Karpas-422 (cell line): Measurements from ENCODE around the gene CALHM3. TPM values are rescaled to one million over a fixed set of nuclear protein-coding genes. Genes with fewer than 3 reads are reported as not detected.

Source experiments
- DNase-seq: peaks from one replicate; pipeline ENCODE4 v3.0.0-alpha.2; 2015
- H2AFZ ChIP-seq: fragments of 200-600 bp; sonication (generic); 2 replicates; pipeline ENCODE4 v1.6.1; 2014; ENCODE audit warnings: antibody characterized with exemption, low read length, mixed read lengths
- H3K27ac ChIP-seq: fragments of 200-600 bp; sonication (generic); 2 replicates; pipeline ENCODE4 v1.5.1; 2014; ENCODE audit warnings: mild to moderate bottlenecking, low read length, moderate library complexity
- H3K27me3 ChIP-seq: fragments of 200-600 bp; sonication (generic); 2 replicates; pipeline ENCODE4 v1.6.1; 2014; ENCODE audit warnings: low read length, mixed read lengths
- H3K36me3 ChIP-seq: fragments of 200-600 bp; sonication (generic); 2 replicates; pipeline ENCODE4 v1.6.1; 2014; ENCODE audit warnings: low read length, mixed read lengths; ENCODE audit not compliant: insufficient read depth
- H3K4me1 ChIP-seq: fragments of 200-600 bp; sonication (generic); 2 replicates; pipeline ENCODE4 v1.6.1; 2014; ENCODE audit warnings: mild to moderate bottlenecking, low read length, mixed read lengths
- H3K4me2 ChIP-seq: fragments of 200-600 bp; sonication (generic); 2 replicates; pipeline ENCODE4 v1.6.1; 2014; ENCODE audit warnings: low read length, low read depth, mild to moderate bottlenecking; ENCODE audit not compliant: poor library complexity, severe bottlenecking
- H3K4me3 ChIP-seq: fragments of 200-600 bp; sonication (generic); 2 replicates; pipeline ENCODE4 v1.5.1; 2014; ENCODE audit warnings: mild to moderate bottlenecking, antibody characterized with exemption, low read length, mixed read lengths
- H3K79me2 ChIP-seq: fragments of 200-600 bp; sonication (generic); 2 replicates; pipeline ENCODE4 v1.6.1; 2014; ENCODE audit warnings: mild to moderate bottlenecking, low read length, mixed read lengths
- H3K9ac ChIP-seq: fragments of 200-600 bp; sonication (generic); 2 replicates; pipeline ENCODE4 v1.6.0; 2014; ENCODE audit warnings: low read length
- H3K9me2 ChIP-seq: fragments of 200-600 bp; sonication (generic), shearing (Covaris generic); replicated peaks from 2 replicates; pipeline ENCODE4 v1.6.0; 2014; ENCODE audit warnings: mild to moderate bottlenecking, low read length, moderate library complexity; ENCODE audit not compliant: insufficient read depth
- H3K9me3 ChIP-seq: fragments of 300-700, 200-600 bp; sonication (generic); 2 replicates; pipeline ENCODE4 v1.6.1; 2014; ENCODE audit warnings: low read length, mixed read lengths
- H4K20me1 ChIP-seq: fragments of 200-600 bp; sonication (generic); 2 replicates; pipeline ENCODE4 v1.6.1; 2014; ENCODE audit warnings: mild to moderate bottlenecking, antibody characterized with exemption, low read length, low read depth; ENCODE audit not compliant: insufficient read depth
- total RNA-seq: library from RNA; depleted of rRNA; stranded (reverse); fragments of >200 nt; shearing (Covaris generic); gene quantifications from 2 replicates; pipeline ENCODE4 v1.2.3, GENCODE V29; 2014; ENCODE audit warnings: low replicate concordance

CALHM3 gene
- total RNA-seq, 1 experiment from 2014 or later = 0.30 TPM

DNA sequence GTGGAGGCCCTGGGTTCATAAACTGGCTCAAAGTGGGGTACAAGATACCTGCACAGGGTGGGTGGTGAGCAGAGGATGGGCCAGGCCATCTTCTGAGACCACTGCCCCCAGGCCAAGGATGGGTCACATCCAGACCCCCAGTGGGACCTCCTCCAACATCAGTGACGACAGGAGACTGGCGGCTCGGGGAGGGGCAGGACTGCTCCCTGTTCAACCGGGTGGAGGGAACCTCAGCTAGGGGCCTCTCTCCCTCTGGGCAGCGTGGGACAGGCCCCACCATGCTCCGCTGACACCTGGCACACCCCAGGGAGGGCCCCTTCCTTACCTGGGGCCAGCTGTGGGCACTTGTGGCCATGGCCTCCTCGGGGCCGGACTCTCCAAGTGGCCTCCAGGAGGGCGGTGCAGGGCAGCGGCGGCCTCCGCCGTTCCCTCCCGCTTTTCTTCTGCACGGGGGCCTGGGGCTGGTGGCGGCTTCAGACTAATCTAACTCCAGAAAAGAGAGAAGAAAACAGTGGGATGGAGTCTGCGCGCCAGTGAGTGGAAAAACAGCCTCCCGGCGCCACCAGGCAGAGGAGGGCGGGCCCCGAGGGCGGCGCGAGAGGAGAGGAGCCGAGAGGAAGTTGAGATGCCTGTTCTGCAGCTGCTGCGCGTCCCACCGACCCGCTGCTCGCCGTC is 27.1 kb downstream of the CALHM3 start, which contains the start of gene CALHM2:
Gene CALHM2, minus strand, starts transcription at position 540 of the 675 bp plus-strand sequence. CDS start 2,429 bp downstream, outside the sequence.
- Histone ChIP-seq H3K36me3 (no peaks in the 10 kb centered on the region), H3K9ac (no peak within 1 kb of the TSS), H3K4me3 (no peak within 1 kb of the TSS), H3K4me2 (no peak within 1 kb of the TSS), H3K4me1 (peaks cover 4% of the 10 kb centered on the region), H2AFZ (no peak within 1 kb of the TSS), H4K20me1 (no peaks in the 10 kb centered on the region), H3K27me3 (no peaks in the 10 kb centered on the region), H3K9me2 (no peaks in the 10 kb centered on the region), H3K79me2 (no peaks in the 10 kb centered on the region), H3K9me3 (no peaks in the 10 kb centered on the region), H3K27ac (no peak within 1 kb of the TSS)
- no peak for DNase-seq

DNA sequence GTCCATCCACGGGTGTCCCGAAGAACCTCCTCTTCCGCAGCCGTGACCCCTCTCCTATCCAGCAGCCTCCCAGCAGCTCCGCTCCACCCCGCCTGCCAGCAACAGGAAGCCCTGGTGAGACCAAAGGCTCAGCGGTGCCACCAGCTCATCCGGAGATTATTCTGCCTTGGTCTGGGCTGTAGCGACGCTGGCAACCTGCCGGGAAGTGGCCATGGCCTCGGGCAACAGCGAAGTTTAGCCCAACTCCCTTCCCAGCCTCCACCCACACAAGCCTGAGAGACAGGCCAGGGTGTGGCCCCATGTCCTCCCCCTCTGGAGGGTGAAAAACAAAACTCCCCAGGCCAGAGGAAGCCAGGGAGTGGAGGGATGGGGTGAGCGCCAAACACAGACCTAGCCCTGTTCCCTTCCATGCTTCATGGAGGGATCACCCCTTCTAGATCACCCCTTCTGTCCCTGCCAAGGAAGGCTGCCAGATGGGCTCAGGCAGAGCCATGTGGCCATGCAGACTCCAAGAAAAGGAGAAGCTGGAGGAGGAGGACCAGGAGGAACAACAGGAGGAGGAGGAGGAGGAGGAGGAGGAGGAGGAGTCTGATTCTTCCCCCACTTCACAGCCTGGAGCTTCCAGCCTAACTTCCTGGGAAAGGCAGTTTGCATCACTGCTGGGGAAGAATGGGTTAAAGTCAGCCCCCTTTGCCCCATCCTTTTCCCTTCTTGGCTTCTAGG is 27.8 kb downstream of the CALHM3 start:
- H3K36me3 ChIP-seq = 0 out of 2 replicates have a peak, but pooled peaks cover under 1% of the 10 kb centered on the region
- H3K4me1 ChIP-seq = no peaks in the 10 kb centered on the region
- H4K20me1 ChIP-seq = no peaks in the 10 kb centered on the region
- no peaks in the 10 kb centered on the region for H3K79me2 ChIP-seq
- H3K9me3 ChIP-seq = no peaks in the 10 kb centered on the region
- no peak overlapping the region for H3K9ac ChIP-seq
- H3K4me2 ChIP-seq = no peak overlapping the region
- H3K9me2 ChIP-seq = no peaks in the 10 kb centered on the region
- H3K27me3 ChIP-seq = no peaks in the 10 kb centered on the region
- no peak for DNase-seq
- no peak overlapping the region for H2AFZ ChIP-seq
- H3K4me3 ChIP-seq = no peak overlapping the region
- no peak overlapping the region for H3K27ac ChIP-seq

DNA sequence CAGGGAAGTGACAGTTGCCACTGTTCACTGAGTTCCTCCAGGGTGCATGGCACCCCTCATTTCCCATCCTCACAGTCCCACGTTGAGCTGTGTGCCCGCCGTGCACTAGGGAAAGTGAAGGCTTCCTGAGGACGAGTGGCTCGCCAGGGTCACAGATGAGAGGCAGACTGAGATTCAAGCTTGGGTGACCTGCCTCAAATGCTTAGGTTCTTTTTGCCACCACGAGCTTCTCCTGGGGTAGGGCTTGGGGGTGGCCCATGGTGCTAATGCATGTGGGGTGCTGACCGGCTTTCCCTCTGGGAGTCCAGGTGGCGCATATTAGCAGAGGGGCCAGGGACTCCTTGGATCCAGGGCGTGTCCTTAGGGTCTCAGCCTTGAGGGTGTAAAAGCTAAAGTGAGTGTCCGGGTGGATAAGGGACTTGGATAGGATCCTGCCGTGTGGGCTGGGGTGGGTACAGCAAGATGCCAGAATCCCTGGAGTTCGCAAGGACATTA is 28.8 kb downstream of the CALHM3 start:
- Histone ChIP-seq H3K27ac (no peak overlapping the region), H3K4me1 (no peaks in the 10 kb centered on the region), H3K9ac (no peak overlapping the region)

DNA sequence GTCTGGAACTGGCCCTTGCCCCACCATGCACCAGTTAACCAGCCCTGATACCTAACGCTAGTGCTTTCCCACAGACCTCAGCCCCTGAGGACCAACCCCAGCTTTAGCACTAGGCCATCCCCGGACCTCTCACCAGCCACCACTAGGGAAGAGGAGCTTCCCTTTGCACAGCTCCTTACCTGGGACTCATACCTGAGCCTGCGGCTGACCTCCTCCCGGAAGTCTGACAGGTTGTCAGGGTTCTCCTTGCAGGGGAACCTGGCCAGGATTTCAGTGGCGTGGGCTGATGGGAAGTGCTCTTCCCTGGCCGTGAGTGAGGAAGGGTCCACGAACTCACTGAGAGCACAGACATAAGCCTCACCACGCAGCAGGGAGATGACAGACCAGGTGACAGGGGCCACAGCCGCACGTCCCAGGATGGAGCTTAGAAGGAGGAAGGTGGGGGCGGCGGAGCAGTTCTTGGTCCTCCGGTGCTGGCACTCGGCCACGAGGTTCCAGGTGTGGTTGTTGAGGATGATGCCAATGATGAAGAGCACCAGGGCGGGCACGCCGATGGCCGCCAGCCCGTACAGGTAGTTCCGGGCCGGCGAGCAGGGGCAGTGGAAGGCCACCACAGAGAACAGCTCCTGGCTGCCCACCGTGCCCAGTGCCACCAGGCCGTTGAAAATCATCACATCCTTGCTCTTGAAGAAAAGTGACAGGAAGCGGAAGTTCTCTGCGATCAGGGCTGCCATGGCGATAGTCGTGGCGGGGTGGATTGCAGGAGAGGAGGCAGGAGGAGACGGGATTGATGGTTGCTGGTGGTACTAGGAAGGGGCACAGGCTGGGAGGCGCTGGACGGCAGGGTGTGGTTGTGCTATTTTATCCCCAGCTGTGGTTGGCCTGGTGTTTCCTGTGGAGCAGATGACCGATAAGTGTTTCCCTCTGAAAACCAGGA is 29.6 kb downstream of the CALHM3 start:
- H3K9ac ChIP-seq = no peak overlapping the region
- H3K4me2 ChIP-seq = no peak overlapping the region
- H3K36me3 ChIP-seq = peaks cover 13% of the 10 kb centered on the region
- H3K4me1 ChIP-seq = no peaks in the 10 kb centered on the region
- H3K9me3 ChIP-seq = no peaks in the 10 kb centered on the region
- H3K27ac ChIP-seq = no peak overlapping the region
- DNase-seq = no peak
- H3K9me2 ChIP-seq = no peaks in the 10 kb centered on the region
- H3K27me3 ChIP-seq = no peaks in the 10 kb centered on the region
- H4K20me1 ChIP-seq = no peaks in the 10 kb centered on the region
- no peaks in the 10 kb centered on the region for H3K79me2 ChIP-seq
- H3K4me3 ChIP-seq = no peak overlapping the region
- no peak overlapping the region for H2AFZ ChIP-seq

More for the DNA sequence above, 28.8 kb downstream of the CALHM3 start:
- no peak for DNase-seq
- Histone ChIP-seq H3K4me2 (no peak overlapping the region), H3K4me3 (no peak overlapping the region), H3K27me3 (no peaks in the 10 kb centered on the region), H4K20me1 (no peaks in the 10 kb centered on the region), H3K9me2 (no peaks in the 10 kb centered on the region), H3K36me3 (peaks cover 7% of the 10 kb centered on the region), H3K9me3 (no peaks in the 10 kb centered on the region), H2AFZ (no peak overlapping the region), H3K79me2 (no peaks in the 10 kb centered on the region)

DNA sequence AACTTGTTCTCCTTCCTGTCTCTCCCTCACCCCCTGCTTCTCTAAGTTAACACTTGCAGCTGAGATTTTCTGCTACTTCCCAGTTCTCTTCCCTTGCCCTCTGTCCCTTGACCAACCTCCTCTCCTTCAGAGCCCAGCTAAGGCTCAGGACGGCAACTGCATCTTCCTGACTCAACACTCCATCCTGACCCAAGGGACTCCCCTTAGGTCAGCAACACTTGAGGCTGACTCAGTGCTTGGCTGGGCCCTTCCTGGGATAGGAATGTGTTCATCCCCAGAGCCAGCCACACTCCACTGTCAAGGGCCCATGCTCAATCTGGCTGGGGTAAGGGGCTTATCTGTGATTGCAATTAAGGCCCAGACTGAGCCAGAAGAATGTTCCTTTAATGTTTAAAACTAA is 30.3 kb downstream of the CALHM3 start:
- Histone ChIP-seq H2AFZ (no peak overlapping the region), H3K27me3 (no peaks in the 10 kb centered on the region), H3K4me1 (no peaks in the 10 kb centered on the region), H3K4me2 (no peak overlapping the region), H4K20me1 (no peaks in the 10 kb centered on the region), H3K9ac (no peak overlapping the region), H3K36me3 (peaks cover 16% of the 10 kb centered on the region), H3K9me2 (no peaks in the 10 kb centered on the region), H3K79me2 (no peaks in the 10 kb centered on the region), H3K9me3 (no peaks in the 10 kb centered on the region), H3K4me3 (no peak overlapping the region), H3K27ac (no peak overlapping the region)
- no peak for DNase-seq

DNA sequence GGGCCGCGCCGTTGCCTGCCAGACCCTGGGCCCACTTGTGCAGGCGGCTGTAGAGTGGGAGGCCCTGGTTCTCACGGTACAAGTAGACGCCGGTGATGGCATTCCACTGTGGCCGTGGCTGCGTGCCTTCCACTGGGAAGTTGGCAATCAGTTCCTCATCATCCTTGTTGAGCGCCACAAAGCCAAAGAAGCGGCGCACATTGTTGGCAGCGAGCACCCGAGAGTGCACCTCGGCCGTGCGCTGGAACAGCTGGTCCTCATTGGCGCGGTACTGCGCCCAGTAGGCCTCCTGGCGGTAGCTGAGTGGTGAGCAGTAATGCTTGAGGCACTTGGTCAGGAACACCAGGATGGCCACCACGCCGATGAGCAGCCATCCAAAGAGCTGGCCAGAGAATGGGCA is 31.9 kb downstream of the CALHM3 start:
- DNase-seq = no peak
- Histone ChIP-seq H3K9ac (no peak overlapping the region), H3K79me2 (no peaks in the 10 kb centered on the region), H3K36me3 (peaks cover 18% of the 10 kb centered on the region), H3K9me2 (no peaks in the 10 kb centered on the region), H3K27ac (no peak overlapping the region), H2AFZ (no peak overlapping the region), H3K4me2 (no peak overlapping the region), H4K20me1 (no peaks in the 10 kb centered on the region), H3K4me1 (no peaks in the 10 kb centered on the region), H3K9me3 (no peaks in the 10 kb centered on the region), H3K27me3 (no peaks in the 10 kb centered on the region), H3K4me3 (no peak overlapping the region)

DNA sequence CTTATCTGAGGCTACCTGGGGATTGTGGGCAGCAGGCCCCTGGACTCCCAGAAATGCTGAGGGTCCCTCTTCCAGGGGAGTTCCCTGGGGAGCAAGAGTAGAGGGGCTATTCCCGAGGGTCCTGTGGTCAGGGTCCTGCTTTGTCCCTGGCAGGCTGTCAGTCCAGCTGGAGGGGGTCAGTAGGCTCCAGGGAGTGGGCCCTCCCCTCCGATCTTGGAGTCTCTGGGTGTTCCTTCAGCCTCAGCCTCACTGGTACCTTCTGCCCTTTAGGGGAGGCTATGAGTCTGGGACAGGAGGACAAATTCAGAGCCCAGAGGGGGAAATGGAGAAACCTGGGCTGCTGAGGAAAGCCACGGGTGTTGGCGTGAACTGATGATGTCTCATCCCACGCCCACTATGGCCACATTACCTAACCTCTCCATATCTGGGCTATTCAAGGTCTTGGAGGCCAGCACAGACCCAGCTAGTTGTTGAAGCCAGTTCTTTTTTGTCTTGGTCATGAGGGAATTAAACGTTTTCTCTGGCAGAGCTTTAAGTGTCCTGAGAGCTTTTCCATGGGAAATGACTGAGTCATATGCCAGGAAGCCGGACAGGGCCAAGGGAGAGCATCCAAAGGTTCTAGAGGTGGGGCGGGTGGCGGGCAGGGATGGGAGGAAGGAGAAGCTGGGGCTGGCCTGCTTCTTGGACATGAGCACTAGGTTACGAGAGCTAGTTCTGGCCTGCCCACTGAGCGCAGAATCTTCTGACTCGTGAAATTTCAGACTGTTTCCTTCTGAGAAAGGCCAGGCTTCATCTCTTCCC is 33.1 kb downstream of the CALHM3 start:
- Histone ChIP-seq H3K9me2 (no peaks in the 10 kb centered on the region), H3K4me3 (no peak overlapping the region), H2AFZ (no peak overlapping the region), H3K27ac (no peak overlapping the region), H3K36me3 (peaks cover 24% of the 10 kb centered on the region), H3K9me3 (no peaks in the 10 kb centered on the region), H3K4me1 (no peaks in the 10 kb centered on the region), H3K9ac (no peak overlapping the region), H4K20me1 (no peaks in the 10 kb centered on the region), H3K4me2 (no peak overlapping the region), H3K79me2 (no peaks in the 10 kb centered on the region), H3K27me3 (no peaks in the 10 kb centered on the region)
- DNase-seq = no peak
